Type B pancreatic cell (in vitro differentiated cells): Measurements from ENCODE around the gene HMGB1. TPM values are rescaled to one million over a fixed set of nuclear protein-coding genes. Genes with fewer than 3 reads are reported as not detected.
A peak's percentile ranks its signal among the peaks of the same experiment; 100 is the strongest.

ENCODE experiments used
- DNase-seq: peaks from one replicate; pipeline ENCODE4 v3.0.0; 2021; ENCODE audit warnings: mixed read lengths; ENCODE audit not compliant: unreplicated experiment; ENCODE audit errors: extremely low spot score
- H3K27ac Mint-ChIP-seq: 2 replicates; pipeline ENCODE4 v1.8.0; 2021; ENCODE audit warnings: mild to moderate bottlenecking, mixed read lengths
- H3K27me3 Mint-ChIP-seq: 2 replicates; pipeline ENCODE4 v1.8.0; 2021; ENCODE audit warnings: mixed read lengths
- H3K36me3 Mint-ChIP-seq: 2 replicates; pipeline ENCODE4 v1.8.0; 2021; ENCODE audit warnings: mixed read lengths
- H3K4me1 Mint-ChIP-seq: one replicate; pipeline ENCODE4 v1.8.0; 2021; ENCODE audit warnings: mixed read lengths; ENCODE audit not compliant: unreplicated experiment
- H3K4me3 Mint-ChIP-seq: 2 replicates; pipeline ENCODE4 v1.8.0; 2021; ENCODE audit warnings: mild to moderate bottlenecking, mixed read lengths
- H3K9me3 Mint-ChIP-seq: 2 replicates; pipeline ENCODE4 v1.8.0; 2021; ENCODE audit warnings: mixed read lengths
- CTCF ChIP-seq: fragments of 200-600 bp; sonication (generic); conservative IDR thresholded peaks from 2 replicates; pipeline ENCODE4 v1.5.0; 2021; ENCODE audit warnings: antibody characterized with exemption, mild to moderate bottlenecking
- total RNA-seq: library from RNA; stranded (reverse); gene quantifications from 2 replicates; pipeline ENCODE4 v1.2.1, GENCODE V29; 2021; ENCODE audit warnings: low replicate concordance

Gene HMGB1
- total RNA-seq, 1 donor from 2014 or later = 576 TPM

DNA sequence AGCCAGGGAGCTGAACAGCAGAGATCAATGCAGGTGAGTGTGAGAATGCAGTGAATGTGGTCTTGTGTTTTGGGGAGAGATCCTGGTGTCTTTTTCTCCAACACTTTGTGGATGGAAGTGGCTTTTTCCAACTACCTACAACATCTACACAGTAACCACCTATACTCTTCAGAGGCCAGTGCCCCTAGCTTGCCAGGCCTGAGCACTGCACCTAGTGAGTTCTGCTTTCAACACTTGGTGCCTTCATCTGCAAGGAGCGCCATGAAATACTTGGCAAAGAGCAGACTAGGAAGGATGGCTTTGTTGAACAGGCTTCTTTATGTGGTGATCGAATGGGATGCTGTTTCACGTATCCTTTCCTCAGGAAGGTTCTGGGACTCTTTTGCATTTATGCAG lies 21.3 kb upstream of the HMGB1 start:
- Mint-ChIP-seq H3K36me3 (no peaks in the 10 kb centered on the region), H3K27ac (peak overlapping the region; percentile 91), H3K27me3 (no peaks in the 10 kb centered on the region), H3K4me3 (peak overlapping the region; percentile 81), H3K9me3 (no peaks in the 10 kb centered on the region), H3K4me1 (peaks cover 11% of the 10 kb centered on the region)
- no peak for DNase-seq
- TF ChIP-seq CTCF = no peak

GRCh38 chr13:30486230-30487074 lies 20.7 kb upstream of the HMGB1 start:
- Mint-ChIP-seq H3K4me1 (peaks cover 11% of the 10 kb centered on the region), H3K4me3 (peak overlapping the region; percentile 81), H3K36me3 (no peaks in the 10 kb centered on the region)

DNA sequence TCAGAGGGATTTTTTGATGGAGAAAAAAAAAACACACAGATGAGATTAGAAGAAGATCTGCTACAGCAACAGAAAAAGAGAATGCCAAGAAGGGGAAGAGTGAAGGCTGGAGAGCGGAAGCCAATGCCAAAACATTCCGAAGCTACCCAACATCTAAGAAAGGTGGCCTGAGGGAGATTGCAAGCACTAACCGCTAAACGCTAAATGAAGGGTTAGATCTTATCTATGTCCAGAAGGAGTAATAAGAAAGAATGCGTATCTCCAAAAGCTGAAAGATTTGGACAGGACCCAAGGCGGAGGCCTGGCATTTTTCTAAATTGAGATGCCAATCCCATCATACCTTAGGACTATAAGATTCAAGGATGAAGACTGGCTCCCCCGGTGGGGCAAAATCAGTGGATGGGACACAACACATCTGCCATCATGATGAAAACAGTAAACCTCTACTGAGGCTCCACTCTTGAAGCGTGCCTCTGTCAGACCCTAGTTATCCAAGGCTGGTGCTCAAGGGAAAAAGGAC lies 15.6 kb upstream of the HMGB1 start:
- TF ChIP-seq CTCF = no peak
- H3K27ac Mint-ChIP-seq = no peak overlapping the region
- H3K36me3 Mint-ChIP-seq = no peaks in the 10 kb centered on the region

More at GRCh38 chr13:30486230-30487074, 20.7 kb upstream of the HMGB1 start:
- TF ChIP-seq CTCF = no peak
- Mint-ChIP-seq H3K27me3 (no peaks in the 10 kb centered on the region), H3K9me3 (no peaks in the 10 kb centered on the region), H3K27ac (peak overlapping the region; percentile 91)
- no peak for DNase-seq

GRCh38 chr13:30480292-30480950 lies 14.7 kb upstream of the HMGB1 start:
- H3K4me1 Mint-ChIP-seq = peaks cover 10% of the 10 kb centered on the region
- no peaks in the 10 kb centered on the region for H3K36me3 Mint-ChIP-seq
- no peak overlapping the region for H3K4me3 Mint-ChIP-seq
- TF ChIP-seq CTCF = no peak
- peaks cover 4% of the 10 kb centered on the region for H3K27me3 Mint-ChIP-seq
- no peak for DNase-seq
- H3K9me3 Mint-ChIP-seq = no peaks in the 10 kb centered on the region
- no peak overlapping the region for H3K27ac Mint-ChIP-seq

More for the DNA sequence above, 15.6 kb upstream of the HMGB1 start:
- H3K9me3 Mint-ChIP-seq = no peaks in the 10 kb centered on the region
- no peak overlapping the region for H3K4me3 Mint-ChIP-seq
- peaks cover 4% of the 10 kb centered on the region for H3K27me3 Mint-ChIP-seq
- peaks cover 13% of the 10 kb centered on the region for H3K4me1 Mint-ChIP-seq
- no peak for DNase-seq

- Mint-ChIP-seq H3K4me3 (no peak overlapping the region), H3K36me3 (no peaks in the 10 kb centered on the region), H3K4me1 (peaks cover 10% of the 10 kb centered on the region), H3K27me3 (peaks cover 4% of the 10 kb centered on the region), H3K9me3 (no peaks in the 10 kb centered on the region), H3K27ac (no peak overlapping the region)
- no peak for DNase-seq
- TF ChIP-seq CTCF = no peak
These were observed 14.1 kb upstream of the HMGB1 start for GRCh38 chr13:30479883-30480219.
